ENCODE results near the gene CDIP1.

The CDIP1 gene

GRCh38 chr16:4486126-4486893 is 52.3 kb downstream of the CDIP1 start:
- no peak for DNase-seq

DNA sequence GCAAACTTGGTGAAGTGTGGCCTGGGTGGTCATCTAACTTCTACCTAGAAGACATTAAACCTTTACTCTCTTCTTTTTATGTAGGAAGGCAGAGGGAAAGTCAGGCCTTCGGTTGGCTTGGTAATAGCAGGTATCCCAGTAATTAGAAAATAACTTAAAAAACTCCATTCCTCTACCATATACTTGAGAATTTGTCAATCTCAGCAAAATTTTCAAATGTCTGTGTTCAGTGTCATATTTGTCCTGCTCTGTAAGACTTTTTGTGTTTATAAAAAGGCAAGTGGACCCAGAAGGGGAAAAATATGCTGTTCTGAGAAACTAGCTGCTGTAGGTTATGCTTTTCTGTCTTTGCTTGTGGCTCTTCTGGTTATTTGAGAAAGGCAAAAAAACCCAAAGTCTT is 56.6 kb downstream of the CDIP1 start:
- no peak for DNase-seq

DNA sequence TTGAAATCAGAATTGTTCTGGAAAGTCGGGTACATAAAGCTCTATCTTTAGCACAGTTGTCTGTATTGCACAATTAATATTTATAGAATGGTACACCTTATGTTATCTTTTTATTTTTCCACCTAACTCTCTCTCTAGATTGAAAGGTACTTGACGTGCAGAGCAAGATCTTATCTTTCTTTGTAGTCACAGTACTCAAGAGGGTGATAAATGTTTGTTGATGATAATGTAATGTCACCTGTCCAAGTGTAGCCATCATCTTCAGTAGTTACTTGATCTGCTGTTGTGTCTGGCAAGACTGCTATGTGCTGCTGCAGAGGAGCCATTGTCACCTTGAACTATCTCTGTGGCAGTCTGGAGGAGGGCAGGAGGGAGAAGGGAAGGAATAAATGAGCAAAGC is 57.0 kb downstream of the CDIP1 start:
- no peak for DNase-seq

DNA sequence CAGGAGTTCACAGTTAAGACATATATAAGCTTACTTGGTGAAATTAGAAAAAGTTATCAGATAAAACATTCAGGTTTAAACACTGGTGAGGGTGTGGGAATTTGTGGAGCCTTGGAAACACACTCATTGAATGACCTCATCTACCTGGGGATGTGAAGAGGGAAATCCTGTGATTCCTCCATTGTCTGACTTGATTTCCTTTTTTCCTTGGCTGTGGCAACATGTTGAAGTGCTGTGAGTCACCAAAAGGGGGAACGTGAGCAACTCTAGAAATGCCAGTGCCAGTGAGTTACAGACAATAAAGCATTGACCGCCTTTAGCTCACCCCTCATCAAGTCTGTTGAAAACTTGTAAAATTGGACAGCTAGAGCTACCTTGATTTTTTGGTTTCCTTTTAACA is 60.6 kb downstream of the CDIP1 start:
- DNase-seq = no peak

GRCh38 chr16:4475880-4476788 is 62.4 kb downstream of the CDIP1 start, which contains the start of gene HMOX2:
TSS of gene HMOX2 (plus strand) at chr16:4476398. CDS start at chr16:4505525, 29,127 bp downstream.
- DNase-seq = peak; percentile 85

DNA sequence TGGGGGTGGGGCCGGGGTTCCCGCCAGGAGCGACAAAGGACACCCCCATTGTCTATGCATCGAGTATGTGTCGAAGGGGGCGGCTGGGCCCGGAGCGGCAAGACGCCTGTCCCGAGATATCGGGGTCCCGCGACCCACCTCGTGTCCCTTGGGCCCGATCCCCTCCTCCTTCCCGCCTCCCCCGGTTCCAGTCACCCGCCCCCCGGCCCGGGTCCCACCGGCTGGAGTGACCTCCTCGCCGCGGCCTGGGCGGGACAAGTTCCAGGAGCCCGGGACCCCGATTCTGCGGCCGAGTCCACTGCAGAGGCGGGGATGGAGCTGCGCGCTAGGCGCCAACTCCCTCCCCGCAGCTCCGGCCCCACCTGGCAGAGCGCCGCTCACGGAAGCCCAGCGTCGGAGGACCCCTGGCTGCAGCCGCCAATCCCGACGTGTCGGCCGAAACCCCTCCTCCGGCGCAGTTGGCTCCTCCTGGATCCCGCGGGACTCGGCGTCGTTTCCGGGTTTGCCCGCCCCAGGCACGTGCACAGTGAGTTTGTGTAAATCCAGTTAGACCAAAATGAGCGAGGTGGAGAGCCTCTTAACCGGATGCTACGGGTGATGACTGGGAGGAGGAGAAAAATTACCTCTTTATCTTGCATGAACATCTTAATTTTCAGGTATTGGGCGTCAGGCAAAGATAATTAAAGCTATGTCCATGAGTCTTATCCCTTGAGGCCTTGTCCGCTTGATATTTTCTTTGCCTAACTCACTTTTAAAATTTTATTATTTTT is 64.2 kb downstream of the CDIP1 start, which contains the start of gene NMRAL1:
NMRAL1 (minus strand) TSS at position 434 of the 770 bp plus-strand sequence. CDS start 493 bp downstream, outside the sequence.
- peak; percentile 84 for DNase-seq

DNA sequence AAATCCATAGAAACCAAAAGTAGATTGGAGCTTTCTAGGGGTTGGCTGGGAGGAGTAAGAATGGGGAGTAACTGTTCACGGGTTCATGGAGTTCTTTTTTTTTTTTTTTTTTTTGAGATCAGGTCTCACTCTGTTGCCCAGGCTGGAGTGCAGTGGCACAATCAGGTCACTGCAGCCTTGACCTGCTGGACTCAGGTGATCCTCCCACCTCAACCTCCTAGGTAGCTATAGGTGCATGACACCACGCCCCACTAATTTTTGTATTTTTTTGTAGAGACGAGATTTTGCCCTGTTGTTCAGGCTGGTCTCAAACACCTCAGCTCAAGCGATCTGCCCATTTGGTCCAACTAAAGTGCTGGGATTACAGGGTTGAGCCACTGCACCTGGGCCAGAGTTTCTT is 65.7 kb downstream of the CDIP1 start:
- no peak for DNase-seq

DNA sequence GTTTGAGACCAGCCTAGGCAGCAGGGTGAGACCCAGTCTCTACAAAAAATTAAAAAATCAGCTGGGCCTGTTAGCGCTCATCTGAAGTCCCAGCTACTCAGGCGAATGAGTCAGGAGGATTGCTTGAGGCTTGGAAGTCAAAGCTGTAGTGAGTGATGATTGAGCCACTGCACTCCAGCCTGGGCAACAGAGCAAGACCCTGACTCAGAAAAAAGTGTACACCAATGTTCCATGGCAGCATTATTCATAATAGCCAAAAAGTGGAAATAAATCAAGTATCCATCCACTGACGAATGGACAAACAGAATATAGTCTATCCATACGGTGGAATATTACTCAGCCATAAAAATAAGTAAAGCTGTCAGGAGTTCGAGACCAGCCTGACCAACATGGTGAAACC is 66.7 kb downstream of the CDIP1 start:
- DNase-seq = no peak

- no peak for DNase-seq
These were observed 69.6 kb downstream of the CDIP1 start for GRCh38 chr16:4468972-4469371.

DNA sequence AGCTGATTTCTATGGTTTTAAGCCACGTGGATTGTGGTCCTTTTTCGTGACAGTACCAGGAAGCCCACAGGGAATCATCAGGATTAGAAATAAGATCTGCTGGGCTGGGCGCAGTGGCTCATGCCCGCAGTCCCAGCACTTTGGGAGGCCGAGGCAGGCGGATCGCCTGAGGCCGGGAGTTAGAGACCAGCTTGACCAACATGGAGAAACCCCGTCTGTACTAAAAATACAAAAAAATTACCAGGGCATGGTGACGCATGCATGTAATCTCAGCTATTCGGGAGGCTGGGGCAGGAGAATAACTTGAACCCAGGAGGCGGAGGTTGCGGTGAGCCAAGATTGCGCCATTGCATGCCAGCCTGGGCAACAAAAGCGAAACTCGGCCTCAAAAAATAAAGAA is 70.7 kb downstream of the CDIP1 start:
- DNase-seq = no peak

- DNase-seq = no peak
These were observed 72.4 kb downstream of the CDIP1 start for GRCh38 chr16:4465977-4466779.

GRCh38 chr16:4463522-4464163 is 74.9 kb downstream of the CDIP1 start:
- no peak for DNase-seq

- DNase-seq = no peak
These were observed 77.1 kb downstream of the CDIP1 start for GRCh38 chr16:4461250-4462085.

DNA sequence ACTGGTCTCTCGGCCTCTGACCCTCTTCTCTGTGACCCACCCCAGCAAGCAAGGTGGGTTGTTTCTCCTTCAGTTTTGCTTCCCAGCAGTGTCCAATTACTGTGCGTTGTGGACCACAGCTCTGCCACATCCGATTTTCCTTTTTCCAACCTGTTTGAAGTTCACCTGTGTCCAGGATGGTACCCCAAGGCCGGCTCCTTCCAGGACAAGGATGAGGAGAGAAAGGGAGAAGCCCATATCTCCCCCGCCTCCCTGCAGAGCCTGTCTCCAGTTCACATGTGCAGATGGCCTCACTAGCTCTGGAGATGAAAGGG is 77.7 kb downstream of the CDIP1 start:
- no peak for DNase-seq

Data from effector CD8-positive, alpha-beta T cell (primary cell).